Transverse colon (tissue), 4 donors: Measurements from ENCODE around the gene ATL1.

Experiments used
- EP300 ChIP-seq: sonication (generic); formaldehyde crosslinking; IDR thresholded peaks from one replicate; pipeline ENCODE4 v1.6.1; 2017; ENCODE audit warnings: antibody characterized with exemption, low read depth
- POLR2A ChIP-seq: fragments of 450-650 bp; IDR thresholded peaks from one replicate; pipeline ENCODE4 v1.6.1; 2016; ENCODE audit warnings: antibody characterized with exemption, mild to moderate bottlenecking, moderate library complexity
- POLR2AphosphoS5 ChIP-seq, 3 donors: sonication (generic); formaldehyde crosslinking; IDR thresholded peaks; one replicate each; pipeline ENCODE4 v1.6.1; 2016; ENCODE audit warnings: antibody characterized with exemption in 3 of 3
- TF ChIP-seq, protein P1 (sequence below), 5 experiments: fragments of 200-600 bp in 3 of 5; fragments of 450-650 bp in 2 of 5; sonication (generic) in 3 of 5; IDR thresholded peaks; 1 replicate in 2 of 5; 2 replicates in 3 of 5; pipeline ENCODE4 v1.5.1; 2016 to 2017; ENCODE audit warnings: antibody characterized with exemption in 5 of 5, inconsistent platforms in 3 of 5, mild to moderate bottlenecking in 2 of 5, moderate library complexity in 1 of 5

DNA sequence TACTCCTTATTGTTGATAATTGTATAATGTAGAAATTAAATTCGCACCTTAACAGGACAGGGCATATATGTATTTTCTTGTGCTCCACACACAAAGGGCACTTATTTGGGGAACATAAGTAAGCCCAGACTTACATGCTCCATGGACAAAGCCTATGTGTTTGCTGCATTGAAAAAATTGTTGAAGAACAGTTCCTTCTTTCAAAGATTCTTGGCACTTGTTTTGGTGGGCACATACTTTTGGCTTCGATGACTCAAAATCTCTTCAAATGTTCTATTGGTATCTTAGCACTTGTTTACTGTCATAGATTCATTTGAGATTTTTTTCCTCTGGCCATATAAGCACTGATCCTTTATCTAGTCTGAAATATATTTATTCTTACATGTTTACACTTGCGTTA, 26.1 kb upstream of the ATL1 start:
- TF ChIP-seq, protein P1, sequence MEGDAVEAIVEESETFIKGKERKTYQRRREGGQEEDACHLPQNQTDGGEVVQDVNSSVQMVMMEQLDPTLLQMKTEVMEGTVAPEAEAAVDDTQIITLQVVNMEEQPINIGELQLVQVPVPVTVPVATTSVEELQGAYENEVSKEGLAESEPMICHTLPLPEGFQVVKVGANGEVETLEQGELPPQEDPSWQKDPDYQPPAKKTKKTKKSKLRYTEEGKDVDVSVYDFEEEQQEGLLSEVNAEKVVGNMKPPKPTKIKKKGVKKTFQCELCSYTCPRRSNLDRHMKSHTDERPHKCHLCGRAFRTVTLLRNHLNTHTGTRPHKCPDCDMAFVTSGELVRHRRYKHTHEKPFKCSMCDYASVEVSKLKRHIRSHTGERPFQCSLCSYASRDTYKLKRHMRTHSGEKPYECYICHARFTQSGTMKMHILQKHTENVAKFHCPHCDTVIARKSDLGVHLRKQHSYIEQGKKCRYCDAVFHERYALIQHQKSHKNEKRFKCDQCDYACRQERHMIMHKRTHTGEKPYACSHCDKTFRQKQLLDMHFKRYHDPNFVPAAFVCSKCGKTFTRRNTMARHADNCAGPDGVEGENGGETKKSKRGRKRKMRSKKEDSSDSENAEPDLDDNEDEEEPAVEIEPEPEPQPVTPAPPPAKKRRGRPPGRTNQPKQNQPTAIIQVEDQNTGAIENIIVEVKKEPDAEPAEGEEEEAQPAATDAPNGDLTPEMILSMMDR (IDR thresholded peaks at IDR 0.05) = no peak
- no peak for TF ChIP-seq EP300
- no peak for TF ChIP-seq POLR2AphosphoS5 (IDR thresholded peaks at IDR 0.05)
- TF ChIP-seq POLR2A = no peak
